Mammary epithelial cell (primary cell): ENCODE results near the gene HNRNPC.

Experiments
- EZH2 ChIP-seq: IDR thresholded peaks from 2 replicates; pipeline ENCODE4 v1.6.1; 2012; ENCODE audit warnings: low read length, inconsistent platforms, borderline replicate concordance
- TF ChIP-seq, protein P1 (sequence below), 2 donors: IDR thresholded peaks in 1 of 2; conservative IDR thresholded peaks in 1 of 2; 2 replicates each; pipeline ENCODE4 v1.5.1; 2011 to 2012; ENCODE audit warnings: inconsistent platforms in 2 of 2, low read length in 2 of 2, mild to moderate bottlenecking in 2 of 2, control low read depth in 1 of 2, low read depth in 1 of 2; ENCODE audit not compliant: insufficient read depth in 1 of 2; ENCODE audit errors: extremely low read depth in 1 of 2

DNA sequence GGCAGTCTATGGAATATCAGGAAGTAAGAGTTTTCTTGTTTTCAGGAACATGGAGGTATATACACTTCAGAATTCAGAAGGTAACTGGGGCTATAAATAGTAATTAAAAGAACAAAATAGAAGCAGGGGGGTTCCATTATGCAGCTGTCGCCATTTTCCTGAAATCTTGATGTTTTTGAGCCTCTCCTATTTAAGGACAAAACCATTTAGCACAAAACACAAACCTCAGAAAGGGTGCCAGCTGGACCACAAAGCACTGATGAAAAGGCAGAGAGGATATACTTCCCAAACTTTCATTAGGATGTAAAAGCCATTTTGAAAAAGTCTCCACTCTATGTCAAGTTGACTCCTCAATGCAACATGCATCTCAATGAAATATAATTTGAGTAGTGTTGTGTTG, 59.2 kb downstream of the HNRNPC start:
- TF ChIP-seq, protein P1, sequence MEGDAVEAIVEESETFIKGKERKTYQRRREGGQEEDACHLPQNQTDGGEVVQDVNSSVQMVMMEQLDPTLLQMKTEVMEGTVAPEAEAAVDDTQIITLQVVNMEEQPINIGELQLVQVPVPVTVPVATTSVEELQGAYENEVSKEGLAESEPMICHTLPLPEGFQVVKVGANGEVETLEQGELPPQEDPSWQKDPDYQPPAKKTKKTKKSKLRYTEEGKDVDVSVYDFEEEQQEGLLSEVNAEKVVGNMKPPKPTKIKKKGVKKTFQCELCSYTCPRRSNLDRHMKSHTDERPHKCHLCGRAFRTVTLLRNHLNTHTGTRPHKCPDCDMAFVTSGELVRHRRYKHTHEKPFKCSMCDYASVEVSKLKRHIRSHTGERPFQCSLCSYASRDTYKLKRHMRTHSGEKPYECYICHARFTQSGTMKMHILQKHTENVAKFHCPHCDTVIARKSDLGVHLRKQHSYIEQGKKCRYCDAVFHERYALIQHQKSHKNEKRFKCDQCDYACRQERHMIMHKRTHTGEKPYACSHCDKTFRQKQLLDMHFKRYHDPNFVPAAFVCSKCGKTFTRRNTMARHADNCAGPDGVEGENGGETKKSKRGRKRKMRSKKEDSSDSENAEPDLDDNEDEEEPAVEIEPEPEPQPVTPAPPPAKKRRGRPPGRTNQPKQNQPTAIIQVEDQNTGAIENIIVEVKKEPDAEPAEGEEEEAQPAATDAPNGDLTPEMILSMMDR (conservative IDR thresholded peaks at IDR 0.05 in 1 of 2, IDR thresholded peaks at IDR 0.05 in 1 of 2; ENCODE audit: extremely low read depth in 1 of 2, insufficient read depth in 1 of 2, low read depth in 1 of 2, low read length in 2 of 2) = no peak
- no peak for TF ChIP-seq EZH2
